MCF 10A (cell line): ENCODE results near the gene EBNA1BP2. TPM values are rescaled to one million over a fixed set of nuclear protein-coding genes. Genes with fewer than 3 reads are reported as not detected.

Experiments
- BruUV-seq: library from RNA; stranded (reverse); fragments of 400-500 nt; replicated peaks from 2 replicates; lab custom pipeline; 2021; lab: Mats Ljungman, UMichigan
- CTCF ChIA-PET: fragments of 300-600 bp; sonication (Branson Sonifier 250); formaldehyde crosslinking; extraction: SDS; loops from one replicate; lab custom pipeline; 2021; ENCODE audit warnings: antibody characterized with exemption, inconsistent platforms; lab: Yijun Ruan, JAX
- POLR2A ChIA-PET: fragments of 300-600, 350-650 bp; sonication (Branson Sonifier 250); formaldehyde crosslinking; extraction: SDS; loops from one replicate; lab custom pipeline; 2020; ENCODE audit warnings: antibody characterized with exemption, inconsistent platforms; lab: Yijun Ruan, JAX
- DNase-seq: peaks from one replicate; pipeline ENCODE4 v3.0.0-alpha.2; 2018; ENCODE audit not compliant: unreplicated experiment
- H3K27ac Mint-ChIP-seq: one replicate; pipeline ENCODE4 v1.8.0; 2022; ENCODE audit warnings: mild to moderate bottlenecking, low read depth, mixed read lengths; ENCODE audit not compliant: unreplicated experiment
- H3K27me3 Mint-ChIP-seq: one replicate; pipeline ENCODE4 v1.8.0; 2022; ENCODE audit warnings: mixed read lengths; ENCODE audit not compliant: insufficient read depth, unreplicated experiment
- H3K36me3 Mint-ChIP-seq: one replicate; pipeline ENCODE4 v1.8.0; 2022; ENCODE audit warnings: mild to moderate bottlenecking, moderate library complexity, mixed read lengths; ENCODE audit not compliant: insufficient read depth, unreplicated experiment
- H3K4me1 Mint-ChIP-seq: one replicate; pipeline ENCODE4 v1.8.0; 2022; ENCODE audit warnings: mixed read lengths; ENCODE audit not compliant: insufficient read depth, unreplicated experiment
- H3K4me3 Mint-ChIP-seq: one replicate; pipeline ENCODE4 v1.8.0; 2022; ENCODE audit warnings: mild to moderate bottlenecking, moderate library complexity, mixed read lengths; ENCODE audit not compliant: unreplicated experiment
- H3K9me3 Mint-ChIP-seq: one replicate; pipeline ENCODE4 v1.8.0; 2022; ENCODE audit warnings: mixed read lengths; ENCODE audit not compliant: unreplicated experiment
- CTCF ChIP-seq: fragments of 200-600 bp; IDR thresholded peaks from one replicate; pipeline ENCODE4 v1.8.0; 2022; ENCODE audit warnings: antibody characterized with exemption, mild to moderate bottlenecking; ENCODE audit not compliant: unreplicated experiment
- intact Hi-C: fragments of 100-400 bp; cut with micrococcal nuclease; formaldehyde crosslinking; loops from 2 replicates; pipeline ENCODE4 v1.14.1; 2022
- total RNA-seq: library from RNA; stranded (reverse); gene quantifications from 2 replicates; pipeline ENCODE4 v1.2.3, GENCODE V29; 2022

EBNA1BP2 gene
- total RNA-seq, 1 experiment from 2014 or later, result 171 TPM

GRCh38 chr1:43199093-43199726 lies 27.1 kb upstream of the EBNA1BP2 start:
- H3K4me1 Mint-ChIP-seq, result no peaks in the 10 kb centered on the region
- peaks cover 6% of the 10 kb centered on the region for H3K9me3 Mint-ChIP-seq
- no peak for DNase-seq
- H3K36me3 Mint-ChIP-seq, result no peaks in the 10 kb centered on the region
- CTCF ChIA-PET, result no interaction called here
- H3K27me3 Mint-ChIP-seq, result no peaks in the 10 kb centered on the region
- intact Hi-C loops, result no loop called here
- no peak for TF ChIP-seq CTCF
- H3K27ac Mint-ChIP-seq, result no peak overlapping the region
- POLR2A ChIA-PET, result no interaction called here
- H3K4me3 Mint-ChIP-seq, result no peak overlapping the region
- BruUV-seq, result no TSS peak

GRCh38 chr1:43197343-43198127 lies 25.4 kb upstream of the EBNA1BP2 start:
- H3K27ac Mint-ChIP-seq, result no peak overlapping the region
- intact Hi-C loops, result no loop called here
- no peaks in the 10 kb centered on the region for H3K4me1 Mint-ChIP-seq
- peaks cover 7% of the 10 kb centered on the region for H3K9me3 Mint-ChIP-seq
- no peak overlapping the region for H3K4me3 Mint-ChIP-seq
- ChIA-PET CTCF (no interaction called here), POLR2A (interaction anchor here (1.2 to 1.3 kb wide), 2 partner anchors 9 to 26 kb away, joined by 5 read pairs; partner anchors contain the start of genes CFAP57 and EBNA1BP2)
- H3K27me3 Mint-ChIP-seq, result no peaks in the 10 kb centered on the region
- H3K36me3 Mint-ChIP-seq, result no peaks in the 10 kb centered on the region
- TF ChIP-seq CTCF, result no peak
- DNase-seq, result no peak
- BruUV-seq, result no TSS peak

GRCh38 chr1:43194509-43194908 lies 22.4 kb upstream of the EBNA1BP2 start:
- CTCF ChIA-PET, result interaction anchor here (0.8 kb wide), 1 partner anchor 335 kb away, joined by 3 read pairs; no protein-coding TSS in a partner anchor

More at GRCh38 chr1:43194509-43194908, 22.4 kb upstream of the EBNA1BP2 start:
- H3K27ac Mint-ChIP-seq, result no peak overlapping the region
- BruUV-seq, result no TSS peak
- no peak overlapping the region for H3K4me3 Mint-ChIP-seq
- H3K9me3 Mint-ChIP-seq, result peaks cover 18% of the 10 kb centered on the region
- no peaks in the 10 kb centered on the region for H3K4me1 Mint-ChIP-seq
- POLR2A ChIA-PET, result no interaction called here
- no peaks in the 10 kb centered on the region for H3K27me3 Mint-ChIP-seq
- TF ChIP-seq CTCF, result no peak
- no peaks in the 10 kb centered on the region for H3K36me3 Mint-ChIP-seq
- intact Hi-C loops, result no loop called here
- no peak for DNase-seq
